CD4-positive, CD25-positive, alpha-beta regulatory T cell (primary cell): ENCODE measurements around the gene RNF213. TPM values are rescaled to one million over a fixed set of nuclear protein-coding genes. Genes with fewer than 3 reads are reported as not detected.

Experiments
- ATAC-seq, 2 donors: fragments of 150-1000 bp; cut with Tn5 transposase; one replicate each; pipeline ENCODE4 v1.10.0; 2021; ENCODE audit warnings: low read depth in 2 of 2, moderate number of reproducible peaks in 2 of 2, moderate library complexity in 1 of 2
- DNase-seq, 3 donors: peaks; one replicate each; pipeline versions ENCODE4 v3.0.0 to v3.0.0-alpha.2; 2012 to 2022; ENCODE audit warnings: mixed read lengths in 1 of 3
- H3K27ac ChIP-seq: one replicate; pipeline ENCODE4 v1.7.0; 2013; ENCODE audit warnings: mild to moderate bottlenecking, low read length; ENCODE audit not compliant: insufficient read depth, poor library complexity, severe bottlenecking
- H3K27me3 ChIP-seq: one replicate; pipeline ENCODE4 v1.7.0; 2013; ENCODE audit warnings: low read length; ENCODE audit not compliant: control insufficient read depth, insufficient read depth
- H3K36me3 ChIP-seq: one replicate; pipeline ENCODE4 v1.7.0; 2013; ENCODE audit warnings: mild to moderate bottlenecking, low read length, moderate library complexity; ENCODE audit not compliant: control insufficient read depth, insufficient read depth
- H3K4me1 ChIP-seq: 2 replicates; pipeline ENCODE4 v1.7.0; 2013; ENCODE audit warnings: mild to moderate bottlenecking, low read length; ENCODE audit not compliant: insufficient read depth, control insufficient read depth, poor library complexity, severe bottlenecking
- H3K4me3 ChIP-seq: one replicate; pipeline ENCODE4 v1.7.0; 2013; ENCODE audit warnings: low read depth, mild to moderate bottlenecking, low read length, moderate library complexity
- H3K9me3 ChIP-seq, 2 experiments: 1 replicate in 1 of 2; 2 replicates in 1 of 2; pipeline ENCODE4 v1.7.0; 2013; ENCODE audit warnings: low read length in 2 of 2, mild to moderate bottlenecking in 1 of 2, moderate library complexity in 1 of 2; ENCODE audit not compliant: control insufficient read depth in 2 of 2
- H3K27ac Mint-ChIP-seq, 3 donors: one replicate each; pipeline ENCODE4 v1.8.0; 2020 to 2022; ENCODE audit warnings: mild to moderate bottlenecking in 3 of 3, mixed read lengths in 3 of 3, moderate library complexity in 2 of 3
- H3K27me3 Mint-ChIP-seq: one replicate; pipeline ENCODE4 v1.8.0; 2022; ENCODE audit warnings: mild to moderate bottlenecking, mixed read lengths
- H3K36me3 Mint-ChIP-seq: one replicate; pipeline ENCODE4 v1.8.0; 2020; ENCODE audit warnings: mixed read lengths
- H3K4me1 Mint-ChIP-seq, 4 donors: one replicate each; pipeline ENCODE4 v1.8.0; 2020 to 2022; ENCODE audit warnings: mixed read lengths in 4 of 4, mild to moderate bottlenecking in 1 of 4
- H3K4me3 Mint-ChIP-seq, 4 donors: one replicate each; pipeline ENCODE4 v1.8.0; 2020 to 2022; ENCODE audit warnings: mild to moderate bottlenecking in 4 of 4, mixed read lengths in 4 of 4, moderate library complexity in 3 of 4
- H3K9me3 Mint-ChIP-seq, 7 donors: one replicate each; pipeline ENCODE4 v1.8.0; 2020 to 2022; ENCODE audit warnings: mixed read lengths in 7 of 7, mild to moderate bottlenecking in 3 of 7, moderate library complexity in 2 of 7
- polyA plus RNA-seq, 4 donors: library from polyadenylated mRNA; unstranded; fragments of 300-500 nt; fragmentation: Illumina TruSeq; gene quantifications; one replicate each; pipeline ENCODE4 v1.2.3, GENCODE V29; 2021
- total RNA-seq: library from RNA; stranded (reverse); gene quantifications from one replicate; pipeline ENCODE4 v1.2.3, GENCODE V29; 2022

The RNF213 gene
- total and polyA plus RNA-seq, 5 donors from 2014 or later = 27.6 to 666 (median 32.4) TPM

DNA sequence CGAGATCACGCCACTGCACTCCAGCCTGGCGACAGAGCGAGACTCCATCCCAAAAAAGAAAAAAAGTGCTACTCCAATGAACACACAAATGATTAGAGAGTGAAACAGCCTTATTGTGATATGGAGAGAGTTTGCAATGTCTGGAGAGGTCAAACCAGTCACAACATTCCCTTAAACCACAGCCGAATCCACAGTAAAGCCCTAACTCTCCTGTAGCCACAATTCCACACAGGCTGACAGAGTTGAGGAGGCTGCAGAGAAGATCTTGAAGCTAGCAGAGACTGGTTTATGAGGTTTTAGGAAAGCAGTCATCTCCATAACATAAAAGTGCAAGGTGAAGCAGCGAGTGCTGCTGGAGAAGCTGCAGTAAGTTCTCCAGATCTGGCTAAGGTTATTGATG is 6.7 kb downstream of the RNF213 start:
- DNase-seq = no peak
- Mint-ChIP-seq H3K4me1 (peaks cover 8 to 46% (median 21%) of the 10 kb centered on the region in 4 donors), H3K9me3 (no peaks in the 10 kb centered on the region), H3K27me3 (no peaks in the 10 kb centered on the region), H3K4me3 (peak overlapping the region in 3 of 4 donors; percentile 36 to 56 (median 55)), H3K27ac (peak overlapping the region in 1 of 3 donors; percentile 58), H3K36me3 (peaks cover 15% of the 10 kb centered on the region)
- no peaks in the 10 kb centered on the region for H3K9me3 ChIP-seq
- no peaks in the 10 kb centered on the region for H3K27me3 ChIP-seq
- ATAC-seq = no peak
- H3K36me3 ChIP-seq = peaks cover 37% of the 10 kb centered on the region
- no peak overlapping the region for H3K27ac ChIP-seq
- H3K4me1 ChIP-seq = peaks cover 67% of the 10 kb centered on the region
- peak overlapping the region; percentile 11 for H3K4me3 ChIP-seq

DNA sequence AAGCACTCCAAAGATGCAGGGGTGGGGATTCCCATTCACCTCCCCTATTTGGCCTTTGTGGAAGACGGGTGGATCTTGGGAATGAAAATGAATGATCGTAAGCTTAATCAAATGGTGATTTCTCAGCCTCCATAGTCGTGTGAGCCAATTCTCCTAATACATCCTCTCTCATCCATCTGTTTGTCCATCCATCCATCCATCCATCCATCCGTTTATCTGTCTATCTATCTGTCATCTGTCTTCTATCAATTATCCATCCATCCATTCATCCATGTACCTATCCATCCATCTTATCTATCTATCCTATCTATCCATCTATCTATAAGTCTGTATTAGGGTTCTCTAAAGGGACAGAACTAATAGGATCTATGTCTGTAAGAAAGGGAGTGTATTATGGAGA is 7.8 kb downstream of the RNF213 start:
- Histone ChIP-seq H3K27me3 (no peaks in the 10 kb centered on the region), H3K27ac (no peak overlapping the region), H3K4me1 (peaks cover 59% of the 10 kb centered on the region), H3K9me3 (no peaks in the 10 kb centered on the region), H3K36me3 (peaks cover 46% of the 10 kb centered on the region), H3K4me3 (peak overlapping the region; percentile 6)
- H3K9me3 Mint-ChIP-seq = no peaks in the 10 kb centered on the region
- H3K4me3 Mint-ChIP-seq = no peak overlapping the region
- DNase-seq (no peak), ATAC-seq (no peak)
- no peak overlapping the region for H3K27ac Mint-ChIP-seq
- H3K36me3 Mint-ChIP-seq = peaks cover 15% of the 10 kb centered on the region
- H3K4me1 Mint-ChIP-seq = peaks cover 8 to 47% (median 23%) of the 10 kb centered on the region in 4 donors
- no peaks in the 10 kb centered on the region for H3K27me3 Mint-ChIP-seq

DNA sequence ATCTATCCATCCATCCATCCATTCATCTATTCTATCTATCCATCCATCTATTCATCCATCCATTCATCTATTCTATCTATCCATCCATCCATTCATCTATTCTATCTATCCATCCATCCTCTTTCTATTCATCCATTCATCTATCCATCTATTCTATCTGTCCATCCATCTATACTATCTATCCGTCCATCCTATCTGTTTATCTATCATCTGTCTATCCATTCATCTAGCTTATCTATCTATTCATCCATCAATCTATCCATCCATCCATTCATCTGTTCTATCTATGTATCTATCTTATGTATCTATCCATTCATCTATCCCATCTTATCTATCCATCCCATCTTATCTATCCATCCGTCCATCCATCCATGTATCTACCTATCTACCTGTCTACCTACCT is 8.8 kb downstream of the RNF213 start:
- H3K9me3 ChIP-seq = no peaks in the 10 kb centered on the region
- H3K4me3 ChIP-seq = peak overlapping the region; percentile 3
- ATAC-seq (no peak), DNase-seq (no peak)
- H3K9me3 Mint-ChIP-seq = no peaks in the 10 kb centered on the region
- no peak overlapping the region for H3K27ac Mint-ChIP-seq
- H3K4me3 Mint-ChIP-seq = no peak overlapping the region
- peaks cover 14% of the 10 kb centered on the region for H3K36me3 Mint-ChIP-seq
- peaks cover 8 to 51% (median 27%) of the 10 kb centered on the region in 4 donors for H3K4me1 Mint-ChIP-seq
- peaks cover 57% of the 10 kb centered on the region for H3K4me1 ChIP-seq
- peaks cover 53% of the 10 kb centered on the region for H3K36me3 ChIP-seq
- no peaks in the 10 kb centered on the region for H3K27me3 ChIP-seq
- no peaks in the 10 kb centered on the region for H3K27me3 Mint-ChIP-seq
- H3K27ac ChIP-seq = no peak overlapping the region

- no peak overlapping the region for H3K4me3 Mint-ChIP-seq
- no peaks in the 10 kb centered on the region for H3K27me3 ChIP-seq
- H3K4me3 ChIP-seq = no peak overlapping the region
- DNase-seq (no peak), ATAC-seq (no peak)
- H3K36me3 ChIP-seq = peaks cover 57% of the 10 kb centered on the region
- H3K4me1 ChIP-seq = peaks cover 52% of the 10 kb centered on the region
- H3K27me3 Mint-ChIP-seq = no peaks in the 10 kb centered on the region
- H3K9me3 Mint-ChIP-seq = no peaks in the 10 kb centered on the region
- H3K9me3 ChIP-seq = no peaks in the 10 kb centered on the region
- H3K27ac ChIP-seq = peak overlapping the region; percentile 15
- peaks cover 12% of the 10 kb centered on the region for H3K36me3 Mint-ChIP-seq
- H3K4me1 Mint-ChIP-seq = peaks cover 8 to 45% (median 24%) of the 10 kb centered on the region in 4 donors
- H3K27ac Mint-ChIP-seq = peak overlapping the region in 2 of 3 donors; percentile 75 to 78
Measured at GRCh38 chr17:80270104-80270503, 9.5 kb downstream of the RNF213 start.

DNA sequence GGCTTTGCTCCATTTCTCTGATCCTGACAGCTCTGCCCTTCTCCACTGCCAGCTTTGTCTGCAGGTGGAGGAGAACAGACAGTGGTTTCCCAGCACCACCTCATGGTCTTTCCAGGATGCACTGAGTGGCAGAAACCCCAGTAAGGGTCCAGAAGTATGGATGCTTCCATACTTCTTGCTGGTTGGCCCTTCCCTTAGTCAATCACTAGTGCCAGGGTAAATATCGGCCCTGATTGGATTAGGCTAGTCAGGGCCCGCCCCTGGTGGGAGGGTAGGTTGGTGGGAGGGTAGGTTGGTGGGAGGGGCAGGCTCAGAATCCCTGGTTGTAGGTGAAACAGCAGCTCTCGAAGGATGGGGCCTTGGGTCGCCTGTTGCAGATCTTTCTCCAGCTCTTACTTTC is 10.2 kb downstream of the RNF213 start:
- H3K27ac ChIP-seq = peak overlapping the region; percentile 29
- Mint-ChIP-seq H3K4me3 (peak overlapping the region in 1 of 4 donors; percentile 22), H3K27ac (peak overlapping the region; percentile 63 to 78 (median 75))

DNA sequence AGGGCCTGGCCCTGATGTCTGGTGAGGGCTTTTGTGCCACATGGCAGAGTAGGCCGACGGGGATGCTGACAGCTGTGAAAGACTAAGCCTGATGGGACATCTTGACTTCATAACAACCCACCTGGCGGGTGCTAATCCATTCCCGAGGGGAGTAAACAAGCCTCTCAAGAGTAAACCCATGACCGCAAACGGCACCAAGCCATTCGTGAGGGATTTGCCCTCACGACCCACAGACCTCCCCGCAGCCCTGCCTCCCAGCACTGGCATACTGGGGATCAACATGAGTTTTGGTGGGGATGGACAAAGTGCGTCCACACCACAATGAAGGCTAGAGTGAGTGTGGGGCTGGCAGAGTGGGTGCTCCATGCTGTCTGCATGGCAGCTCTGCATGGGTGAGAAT is 11.7 kb downstream of the RNF213 start:
- ATAC-seq (no peak), DNase-seq (no peak)
- H3K27me3 ChIP-seq = no peaks in the 10 kb centered on the region
- H3K27ac ChIP-seq = no peak overlapping the region
- H3K9me3 Mint-ChIP-seq = no peaks in the 10 kb centered on the region
- H3K27me3 Mint-ChIP-seq = no peaks in the 10 kb centered on the region
- H3K9me3 ChIP-seq = no peaks in the 10 kb centered on the region
- H3K36me3 ChIP-seq = peaks cover 66% of the 10 kb centered on the region
- H3K4me1 Mint-ChIP-seq = peaks cover 4 to 31% (median 22%) of the 10 kb centered on the region in 4 donors
- peaks cover 36% of the 10 kb centered on the region for H3K4me1 ChIP-seq
- H3K27ac Mint-ChIP-seq = peak overlapping the region; percentile 38 to 79 (median 74)
- peak overlapping the region in 2 of 4 donors; percentile 39 to 46 for H3K4me3 Mint-ChIP-seq
- no peak overlapping the region for H3K4me3 ChIP-seq
- H3K36me3 Mint-ChIP-seq = peaks cover 12% of the 10 kb centered on the region

More for the DNA sequence above, 10.2 kb downstream of the RNF213 start:
- Mint-ChIP-seq H3K4me1 (peaks cover 4 to 41% (median 19%) of the 10 kb centered on the region in 4 donors), H3K9me3 (no peaks in the 10 kb centered on the region), H3K27me3 (no peaks in the 10 kb centered on the region), H3K36me3 (peaks cover 11% of the 10 kb centered on the region)
- ATAC-seq (peak in 1 of 2 donors; percentile 61), DNase-seq (peak in 2 of 3 donors; percentile 20 to 64)
- Histone ChIP-seq H3K4me3 (no peak overlapping the region), H3K4me1 (peaks cover 46% of the 10 kb centered on the region), H3K9me3 (no peaks in the 10 kb centered on the region), H3K36me3 (peaks cover 61% of the 10 kb centered on the region), H3K27me3 (no peaks in the 10 kb centered on the region)

DNA sequence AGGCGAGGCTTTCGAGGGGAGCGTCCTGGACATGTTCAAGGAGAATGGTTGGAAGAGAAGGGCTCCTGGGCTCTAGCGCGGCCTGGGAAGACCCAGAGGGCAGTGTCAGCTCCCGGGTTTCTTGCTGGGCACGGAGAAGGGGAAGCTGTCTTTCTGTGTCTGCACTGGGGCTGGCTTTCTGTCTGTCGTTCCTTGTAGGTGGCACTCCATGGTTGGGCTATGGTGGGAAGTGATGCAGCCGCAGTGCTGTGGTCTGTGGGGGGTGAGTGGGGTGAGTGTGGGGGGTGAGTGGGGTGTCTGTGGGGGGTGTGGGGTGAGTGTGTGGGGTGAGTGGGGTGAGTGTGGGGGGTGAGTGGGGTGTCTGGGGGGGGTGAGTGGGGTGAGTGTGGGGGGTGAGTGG is 13.7 kb downstream of the RNF213 start:
- H3K36me3 Mint-ChIP-seq = peaks cover 10% of the 10 kb centered on the region
- H3K4me1 Mint-ChIP-seq = peaks cover 4 to 27% (median 22%) of the 10 kb centered on the region in 4 donors
- H3K27me3 Mint-ChIP-seq = no peaks in the 10 kb centered on the region
- no peaks in the 10 kb centered on the region for H3K9me3 Mint-ChIP-seq
- H3K27ac Mint-ChIP-seq = peak overlapping the region; percentile 80 to 89 (median 84)
- H3K9me3 ChIP-seq = no peaks in the 10 kb centered on the region
- H3K27me3 ChIP-seq = no peaks in the 10 kb centered on the region
- peak overlapping the region in 3 of 4 donors; percentile 41 to 63 (median 55) for H3K4me3 Mint-ChIP-seq
- H3K27ac ChIP-seq = peak overlapping the region; percentile 51
- DNase-seq (no peak), ATAC-seq (no peak)
- peaks cover 61% of the 10 kb centered on the region for H3K36me3 ChIP-seq
- H3K4me1 ChIP-seq = peaks cover 27% of the 10 kb centered on the region
- no peak overlapping the region for H3K4me3 ChIP-seq

DNA sequence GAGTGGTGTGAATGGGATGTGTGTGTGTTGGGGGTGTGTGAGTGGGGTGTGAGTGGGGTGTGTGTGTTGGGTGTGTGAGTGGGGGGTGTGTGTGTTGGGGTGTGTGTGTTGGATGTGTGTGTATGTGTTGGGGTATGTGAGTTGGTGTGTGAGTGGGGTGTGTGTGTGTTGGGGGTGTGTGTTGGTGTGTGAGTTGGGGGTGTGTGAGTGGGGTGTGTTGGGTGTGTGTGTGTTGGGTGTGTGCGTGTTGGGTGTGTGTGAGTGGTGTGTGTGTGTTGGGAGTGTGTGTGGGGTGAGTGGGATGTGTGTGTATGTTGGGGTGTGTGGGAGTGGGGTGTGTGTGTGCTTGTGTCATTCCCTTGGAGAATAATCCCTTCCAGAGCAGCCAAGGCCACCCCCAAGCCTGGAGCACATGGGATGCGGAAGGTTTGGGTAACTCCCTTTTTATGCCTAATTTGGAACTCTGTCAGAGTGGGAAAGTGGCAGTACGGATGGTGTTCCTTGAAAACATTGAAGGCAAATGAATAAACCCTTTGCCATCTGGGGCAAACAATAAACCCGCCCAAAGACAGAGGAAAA is 14.3 kb downstream of the RNF213 start:
- peaks cover 57% of the 10 kb centered on the region for H3K36me3 ChIP-seq

More for the DNA sequence above, 14.3 kb downstream of the RNF213 start:
- Mint-ChIP-seq H3K9me3 (no peaks in the 10 kb centered on the region), H3K4me3 (no peak overlapping the region), H3K36me3 (peaks cover 10% of the 10 kb centered on the region), H3K27ac (peak overlapping the region in 1 of 3 donors; percentile 93), H3K27me3 (no peaks in the 10 kb centered on the region), H3K4me1 (peaks cover 4 to 32% (median 22%) of the 10 kb centered on the region in 4 donors)
- no peaks in the 10 kb centered on the region for H3K27me3 ChIP-seq
- H3K27ac ChIP-seq = peak overlapping the region; percentile 29
- no peak for DNase-seq
- H3K9me3 ChIP-seq = no peaks in the 10 kb centered on the region
- H3K4me1 ChIP-seq = peaks cover 27% of the 10 kb centered on the region
- H3K4me3 ChIP-seq = no peak overlapping the region
- no peak for ATAC-seq
